ENCODE results near the gene RBM8A. TPM values are rescaled to one million over a fixed set of nuclear protein-coding genes. Genes with fewer than 3 reads are reported as not detected.

Gene RBM8A
- total and polyA plus RNA-seq, 12 donors, result 34.5 to 151 (median 67.4) TPM

GRCh38 chr1:145963265-145964019, 36.2 kb upstream of the RBM8A start:
- H3K27ac ChIP-seq, result peak overlapping the region; percentile 62 to 96 (median 91)
- intact Hi-C loops (cut with DNase I), result loop anchor here in 3 of 10 donors (5.0 kb wide), 1 partner anchor 36 kb away; the partner anchor contains the start of gene RBM8A (in 3 of the 3)
- H3K9me3 ChIP-seq, result peaks cover 0 to 14% (median 6%) of the 10 kb centered on the region in 11 donors
- no peak for DNase-seq
- H3K27me3 ChIP-seq, result peaks cover 0 to 9% (median 0%) of the 10 kb centered on the region in 7 donors
- WGBS, 2 donors, result 31 to 38% methylated on average over 5 of the region's 5 CpGs
- H3K36me3 ChIP-seq, result peaks cover 0 to 10% (median 0%) of the 10 kb centered on the region in 9 donors
- peaks cover 14 to 66% (median 55%) of the 10 kb centered on the region in 9 donors for H3K4me1 ChIP-seq
- ATAC-seq, result no peak
- no peak for TF ChIP-seq CTCF (IDR thresholded peaks at IDR 0.05)
- peak overlapping the region; percentile 33 to 74 (median 66) for H3K4me3 ChIP-seq

GRCh38 chr1:145962157-145963102, 35.1 kb upstream of the RBM8A start:
- peaks cover 14 to 70% (median 59%) of the 10 kb centered on the region in 9 donors for H3K4me1 ChIP-seq
- H3K9me3 ChIP-seq, result peaks cover 0 to 11% (median 5%) of the 10 kb centered on the region in 11 donors
- H3K4me3 ChIP-seq, result peak overlapping the region; percentile 56 to 73 (median 70)
- peak; percentile 38 to 64 for DNase-seq
- peak overlapping the region in 9 of 10 donors; percentile 46 to 96 (median 92) for H3K27ac ChIP-seq
- 4% methylated on average over 31 to 36 of the region's 36 CpGs for WGBS, 2 donors
- intact Hi-C loops (cut with DNase I), result loop anchor here in 3 of 10 donors (5.0 kb wide), 1 partner anchor 35 kb away; the partner anchor contains the start of gene RBM8A (in 3 of the 3)
- H3K27me3 ChIP-seq, result peaks cover 0 to 9% (median 0%) of the 10 kb centered on the region in 7 donors
- TF ChIP-seq CTCF (IDR thresholded peaks at IDR 0.05), result no peak
- ATAC-seq, result peak in 3 of 8 donors; percentile 7 to 14 (median 8)
- peaks cover 0 to 6% (median 0%) of the 10 kb centered on the region in 9 donors for H3K36me3 ChIP-seq

GRCh38 chr1:145961425-145962156, 34.3 kb upstream of the RBM8A start:
- H3K27me3 ChIP-seq, result peaks cover 0 to 9% (median 0%) of the 10 kb centered on the region in 7 donors
- TF ChIP-seq CTCF (IDR thresholded peaks at IDR 0.05), result no peak
- intact Hi-C loops (cut with DNase I), result loop anchor here in 3 of 10 donors (5.0 kb wide), 1 partner anchor 34 kb away; the partner anchor contains the start of gene RBM8A (in 3 of the 3)
- H3K9me3 ChIP-seq, result peaks cover 0 to 2% (median 0%) of the 10 kb centered on the region in 11 donors
- H3K4me1 ChIP-seq, result peaks cover 14 to 77% (median 63%) of the 10 kb centered on the region in 9 donors
- peak; percentile 11 to 50 for DNase-seq
- peak overlapping the region; percentile 83 to 96 (median 91) for H3K27ac ChIP-seq
- H3K36me3 ChIP-seq, result no peaks in the 10 kb centered on the region
- WGBS, 2 donors, result 1 to 2% methylated on average over 43 to 57 of the region's 57 CpGs
- peak overlapping the region; percentile 56 to 73 (median 70) for H3K4me3 ChIP-seq
- ATAC-seq, result peak in 2 of 8 donors; percentile 3 to 11
